ENCODE results near the gene KRTAP15-1. TPM values are rescaled to one million over a fixed set of nuclear protein-coding genes. Genes with fewer than 3 reads are reported as not detected.

KRTAP15-1 gene
- total RNA-seq, 3 donors from 2014 or later (not counting 1 experiment from before 2014, with no cell fraction given): not detected

DNA sequence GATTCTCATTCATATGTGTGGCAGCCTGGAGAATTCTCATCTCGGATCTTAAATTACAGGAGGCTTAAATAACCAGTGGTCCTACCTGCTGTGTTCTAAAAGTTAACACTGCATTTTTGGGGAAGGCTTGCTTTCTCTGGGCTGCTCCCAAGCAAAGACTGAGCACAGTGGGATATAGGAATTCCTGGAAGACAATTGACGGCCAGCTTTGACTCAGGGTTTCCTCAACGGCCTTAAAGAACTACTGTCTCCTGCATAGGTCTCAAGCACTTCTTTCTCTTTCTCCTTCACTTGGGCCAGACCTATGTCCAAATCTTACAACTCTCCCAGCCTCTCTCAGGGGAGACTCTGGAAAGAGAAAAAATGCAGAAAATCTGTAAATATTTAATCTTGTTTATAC is 13.3 kb upstream of the KRTAP15-1 start:
- H3K27ac Mint-ChIP-seq: no peak overlapping the region
- Histone ChIP-seq H3K27me3 (ENCODE audit: control insufficient read depth, insufficient read depth, low read length) (no peaks in the 10 kb centered on the region), H3K4me3 (ENCODE audit: low read length) (no peak overlapping the region), H3K36me3 (ENCODE audit: control insufficient read depth, insufficient read depth, low read length) (no peaks in the 10 kb centered on the region), H3K9me3 (ENCODE audit: control insufficient read depth, insufficient read depth, low read length) (no peaks in the 10 kb centered on the region), H3K4me1 (ENCODE audit: control insufficient read depth, insufficient read depth, low read length) (no peaks in the 10 kb centered on the region), H3K27ac (ENCODE audit: low read length) (no peak overlapping the region)
- H3K9me3 Mint-ChIP-seq: peaks cover 2 to 4% of the 10 kb centered on the region in 2 donors
- H3K36me3 Mint-ChIP-seq: no peaks in the 10 kb centered on the region
- WGBS (ENCODE audit: insufficient coverage): 72% methylated on average over 3 of the region's 3 CpGs
- intact Hi-C loops (cut with micrococcal nuclease): no loop called here
- ATAC-seq (no peak), DNase-seq (no peak)
- no peak overlapping the region for H3K4me3 Mint-ChIP-seq
- no peaks in the 10 kb centered on the region for H3K27me3 Mint-ChIP-seq (ENCODE audit: low read depth in 2 of 2)
- H3K4me1 Mint-ChIP-seq: no peaks in the 10 kb centered on the region
- TF ChIP-seq, protein P1, sequence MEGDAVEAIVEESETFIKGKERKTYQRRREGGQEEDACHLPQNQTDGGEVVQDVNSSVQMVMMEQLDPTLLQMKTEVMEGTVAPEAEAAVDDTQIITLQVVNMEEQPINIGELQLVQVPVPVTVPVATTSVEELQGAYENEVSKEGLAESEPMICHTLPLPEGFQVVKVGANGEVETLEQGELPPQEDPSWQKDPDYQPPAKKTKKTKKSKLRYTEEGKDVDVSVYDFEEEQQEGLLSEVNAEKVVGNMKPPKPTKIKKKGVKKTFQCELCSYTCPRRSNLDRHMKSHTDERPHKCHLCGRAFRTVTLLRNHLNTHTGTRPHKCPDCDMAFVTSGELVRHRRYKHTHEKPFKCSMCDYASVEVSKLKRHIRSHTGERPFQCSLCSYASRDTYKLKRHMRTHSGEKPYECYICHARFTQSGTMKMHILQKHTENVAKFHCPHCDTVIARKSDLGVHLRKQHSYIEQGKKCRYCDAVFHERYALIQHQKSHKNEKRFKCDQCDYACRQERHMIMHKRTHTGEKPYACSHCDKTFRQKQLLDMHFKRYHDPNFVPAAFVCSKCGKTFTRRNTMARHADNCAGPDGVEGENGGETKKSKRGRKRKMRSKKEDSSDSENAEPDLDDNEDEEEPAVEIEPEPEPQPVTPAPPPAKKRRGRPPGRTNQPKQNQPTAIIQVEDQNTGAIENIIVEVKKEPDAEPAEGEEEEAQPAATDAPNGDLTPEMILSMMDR (IDR thresholded peaks at IDR 0.05): no peak

DNA sequence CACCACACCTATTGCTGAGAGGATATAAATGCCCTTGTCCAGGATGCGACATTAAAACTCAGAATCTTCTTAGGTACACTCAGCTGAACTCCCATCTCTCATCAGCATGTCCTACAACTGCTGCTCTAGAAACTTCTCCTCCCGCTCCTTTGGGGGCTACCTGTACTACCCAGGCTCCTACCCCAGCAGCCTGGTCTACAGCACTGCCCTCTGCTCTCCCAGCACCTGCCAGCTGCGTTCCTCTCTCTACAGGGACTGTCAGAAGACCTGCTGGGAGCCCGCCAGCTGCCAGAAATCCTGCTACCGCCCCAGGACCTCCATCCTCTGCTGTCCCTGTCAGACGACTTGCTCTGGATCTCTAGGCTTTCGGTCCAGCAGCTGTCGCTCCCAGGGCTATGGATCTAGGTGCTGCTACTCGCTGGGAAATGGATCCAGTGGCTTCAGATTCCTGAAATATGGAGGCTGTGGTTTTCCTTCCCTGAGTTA is 9.9 kb upstream of the KRTAP15-1 start, which contains the start of gene KRTAP13-4:
Gene KRTAP13-4, plus strand, starts transcription at position 51 of the 486 bp plus-strand sequence. Its CDS starts 56 bp downstream, at position 107.
- Mint-ChIP-seq H3K36me3 (no peaks in the 10 kb centered on the region), H3K9me3 (peaks cover 0 to 4% of the 10 kb centered on the region in 2 donors), H3K27ac (no peak within 1 kb of the TSS), H3K4me1 (no peaks in the 10 kb centered on the region), H3K4me3 (no peak within 1 kb of the TSS), H3K27me3 (ENCODE audit: low read depth in 2 of 2) (no peaks in the 10 kb centered on the region)
- Histone ChIP-seq H3K4me1 (ENCODE audit: control insufficient read depth, insufficient read depth, low read length) (no peaks in the 10 kb centered on the region), H3K27me3 (ENCODE audit: control insufficient read depth, insufficient read depth, low read length) (no peaks in the 10 kb centered on the region), H3K4me3 (ENCODE audit: low read length) (no peak within 1 kb of the TSS), H3K9me3 (ENCODE audit: control insufficient read depth, insufficient read depth, low read length) (no peaks in the 10 kb centered on the region), H3K27ac (ENCODE audit: low read length) (no peak within 1 kb of the TSS), H3K36me3 (ENCODE audit: control insufficient read depth, insufficient read depth, low read length) (no peaks in the 10 kb centered on the region)
- intact Hi-C loops (cut with micrococcal nuclease): no loop called here
- 71% methylated on average over 9 of the region's 9 CpGs for WGBS (ENCODE audit: insufficient coverage)
- DNase-seq: no peak
- ATAC-seq: no peak
- TF ChIP-seq, protein P1 (IDR thresholded peaks at IDR 0.05): no peak

DNA sequence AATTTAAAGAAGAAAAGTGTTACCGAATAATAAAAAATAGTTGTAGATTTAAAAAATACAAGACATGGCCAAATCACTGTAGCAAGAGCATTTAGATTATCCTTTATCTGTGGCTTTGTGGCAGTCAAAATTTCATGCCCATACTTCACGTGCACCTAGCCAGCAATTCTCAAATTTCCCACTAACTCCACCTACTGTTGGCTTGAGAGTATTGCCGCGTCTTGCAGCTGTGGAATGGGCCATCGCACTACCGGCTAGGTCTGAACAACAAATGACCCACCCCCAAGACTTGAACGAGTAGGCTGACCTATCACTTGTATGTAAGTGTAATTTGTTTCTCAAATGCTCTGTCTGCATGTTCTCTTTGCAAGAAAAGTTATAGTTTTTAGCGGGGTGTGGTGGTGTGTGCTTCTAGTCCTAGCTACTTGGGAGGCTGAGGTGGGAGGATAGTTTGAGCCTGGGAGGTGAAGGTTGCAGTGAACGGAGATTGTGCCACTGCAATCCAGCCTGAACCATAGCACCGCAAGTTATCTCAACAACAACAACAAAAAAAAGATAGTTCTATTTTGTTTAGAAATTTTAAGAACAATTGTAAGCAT is 5.9 kb upstream of the KRTAP15-1 start:
- no peak overlapping the region for H3K4me3 Mint-ChIP-seq
- H3K36me3 Mint-ChIP-seq: no peaks in the 10 kb centered on the region
- H3K4me3 ChIP-seq (ENCODE audit: low read length): no peak overlapping the region
- no peak for ATAC-seq
- H3K27ac ChIP-seq (ENCODE audit: low read length): no peak overlapping the region
- H3K27me3 ChIP-seq (ENCODE audit: control insufficient read depth, insufficient read depth, low read length): no peaks in the 10 kb centered on the region
- 36% methylated on average over 7 of the region's 10 CpGs for WGBS (ENCODE audit: insufficient coverage)
- H3K4me1 Mint-ChIP-seq: no peaks in the 10 kb centered on the region
- intact Hi-C loops (cut with micrococcal nuclease): no loop called here
- no peak overlapping the region for H3K27ac Mint-ChIP-seq
- DNase-seq: peak in 1 of 2 donors; percentile 11
- TF ChIP-seq, protein P1 (IDR thresholded peaks at IDR 0.05): no peak
- peaks cover 2 to 9% of the 10 kb centered on the region in 2 donors for H3K9me3 Mint-ChIP-seq
- H3K9me3 ChIP-seq (ENCODE audit: control insufficient read depth, insufficient read depth, low read length): no peaks in the 10 kb centered on the region
- H3K27me3 Mint-ChIP-seq (ENCODE audit: low read depth in 2 of 2): no peaks in the 10 kb centered on the region
- H3K4me1 ChIP-seq (ENCODE audit: control insufficient read depth, insufficient read depth, low read length): no peaks in the 10 kb centered on the region
- H3K36me3 ChIP-seq (ENCODE audit: control insufficient read depth, insufficient read depth, low read length): no peaks in the 10 kb centered on the region
